ENCODE results near the gene YWHAG. TPM values are rescaled to one million over a fixed set of nuclear protein-coding genes. Genes with fewer than 3 reads are reported as not detected.
"Not testable (repeated sequence)": the region's sequence is repeated elsewhere in the genome, so short reads cannot be mapped to it uniquely, and the experiment has no call there.

Gene YWHAG
- total and polyA plus RNA-seq, 12 donors: 63.7 to 262 (median 205) TPM

DNA sequence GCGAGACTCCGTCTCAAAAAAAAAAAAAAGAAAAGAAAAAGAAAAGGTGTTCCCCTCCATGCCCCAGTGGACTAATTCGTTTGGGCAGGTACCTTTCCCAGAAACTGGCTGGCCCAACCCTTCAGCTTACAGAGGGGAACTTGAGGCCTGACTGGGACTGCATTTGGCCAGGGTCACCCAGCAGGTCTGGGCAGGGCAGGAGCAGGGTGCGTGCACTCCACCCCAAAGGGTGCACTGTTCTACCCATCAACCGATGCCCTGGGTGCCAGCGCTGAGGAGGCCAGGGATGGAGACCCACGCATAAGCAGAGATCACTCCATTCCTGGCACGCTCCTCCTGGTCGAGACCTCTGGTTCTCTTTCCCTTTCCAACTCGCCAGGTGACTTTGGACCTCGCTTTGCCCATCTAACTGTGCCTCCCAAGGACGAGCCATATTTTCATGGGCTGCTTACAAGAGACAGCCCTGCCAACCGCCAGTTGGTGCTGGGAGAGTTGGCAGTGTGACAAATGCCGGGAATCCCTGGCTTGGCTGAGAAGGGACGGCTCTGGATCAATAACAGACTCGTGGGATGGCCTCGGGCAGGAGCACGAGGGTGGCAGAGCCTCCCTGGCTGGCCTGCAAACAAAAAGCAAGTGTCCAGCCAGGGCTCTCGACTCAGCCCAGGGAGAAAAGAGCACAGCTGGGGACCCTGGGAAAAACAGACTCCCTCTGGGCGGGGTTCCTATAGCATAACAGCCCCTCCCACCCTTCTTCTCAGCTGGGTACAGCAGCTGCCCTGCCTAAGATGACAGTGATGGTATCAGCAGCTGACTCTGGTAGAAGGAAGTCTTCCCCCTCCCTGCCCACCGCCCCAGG is 48.5 kb downstream of the YWHAG start:
- TF ChIP-seq, protein P1, sequence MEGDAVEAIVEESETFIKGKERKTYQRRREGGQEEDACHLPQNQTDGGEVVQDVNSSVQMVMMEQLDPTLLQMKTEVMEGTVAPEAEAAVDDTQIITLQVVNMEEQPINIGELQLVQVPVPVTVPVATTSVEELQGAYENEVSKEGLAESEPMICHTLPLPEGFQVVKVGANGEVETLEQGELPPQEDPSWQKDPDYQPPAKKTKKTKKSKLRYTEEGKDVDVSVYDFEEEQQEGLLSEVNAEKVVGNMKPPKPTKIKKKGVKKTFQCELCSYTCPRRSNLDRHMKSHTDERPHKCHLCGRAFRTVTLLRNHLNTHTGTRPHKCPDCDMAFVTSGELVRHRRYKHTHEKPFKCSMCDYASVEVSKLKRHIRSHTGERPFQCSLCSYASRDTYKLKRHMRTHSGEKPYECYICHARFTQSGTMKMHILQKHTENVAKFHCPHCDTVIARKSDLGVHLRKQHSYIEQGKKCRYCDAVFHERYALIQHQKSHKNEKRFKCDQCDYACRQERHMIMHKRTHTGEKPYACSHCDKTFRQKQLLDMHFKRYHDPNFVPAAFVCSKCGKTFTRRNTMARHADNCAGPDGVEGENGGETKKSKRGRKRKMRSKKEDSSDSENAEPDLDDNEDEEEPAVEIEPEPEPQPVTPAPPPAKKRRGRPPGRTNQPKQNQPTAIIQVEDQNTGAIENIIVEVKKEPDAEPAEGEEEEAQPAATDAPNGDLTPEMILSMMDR (IDR thresholded peaks at IDR 0.05): no peak
- WGBS, 2 donors: 55 to 62% methylated on average over 21 of the region's 21 CpGs
- H3K4me1 ChIP-seq: peaks cover 6 to 44% (median 25%) of the 10 kb centered on the region in 9 donors

DNA sequence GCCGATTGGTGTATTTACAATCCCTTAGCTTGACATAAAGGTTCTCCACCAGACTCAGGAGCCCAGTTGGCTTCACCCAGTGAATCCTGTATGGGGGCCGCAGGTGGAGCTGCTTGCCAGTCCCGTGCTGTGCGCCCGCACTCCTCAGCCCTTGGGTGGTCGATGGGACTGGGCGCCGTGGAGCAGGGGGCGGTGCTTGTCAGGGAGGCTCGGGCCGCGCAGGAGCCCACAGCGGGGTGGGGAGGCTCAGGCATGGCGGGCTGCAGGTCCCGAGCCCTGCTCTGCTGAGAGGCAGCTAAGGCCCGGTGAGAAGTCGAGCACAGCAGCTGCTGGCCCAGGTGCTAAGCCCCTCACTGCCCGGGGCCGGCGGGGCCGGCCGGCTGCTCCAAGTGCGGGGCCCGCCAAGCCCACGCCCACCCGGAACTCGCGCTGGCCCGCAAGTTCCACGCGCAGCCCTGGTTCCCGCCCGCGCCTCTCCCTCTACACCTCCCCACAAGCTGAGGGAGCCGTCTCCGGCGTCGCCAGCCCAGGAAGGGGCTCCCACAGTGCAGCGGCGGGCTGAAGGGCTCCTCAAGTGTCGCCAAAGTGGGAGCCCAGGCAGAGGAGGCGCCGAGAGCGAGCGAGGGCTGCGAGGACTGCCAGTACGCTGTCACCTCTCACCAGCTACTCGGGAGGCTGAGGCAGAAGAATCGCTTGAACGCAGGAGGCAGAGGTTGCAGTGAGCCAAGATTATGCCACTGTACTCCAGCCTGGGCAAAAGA is 49.3 kb downstream of the YWHAG start:
- not testable (repeated sequence) for H3K4me3 ChIP-seq, H3K9me3 ChIP-seq, ATAC-seq, DNase-seq, H3K27me3 ChIP-seq, H3K36me3 ChIP-seq
- Histone ChIP-seq H3K4me1 (peaks cover 10 to 51% (median 33%) of the 10 kb centered on the region in 9 donors), H3K27ac (peak overlapping the region in 1 of 10 donors; percentile 67)
- intact Hi-C loops (cut with DNase I): loop anchor here in 4 of 10 donors (2.0 to 10.0 kb wide), 3 partner anchors 132 to 135 kb away; no protein-coding TSS in a partner anchor
- 95 to 97% methylated on average over 50 of the region's 50 CpGs for WGBS, 2 donors

More for the DNA sequence above, 48.5 kb downstream of the YWHAG start:
- Histone ChIP-seq H3K4me3 (no peak overlapping the region), H3K9me3 (no peaks in the 10 kb centered on the region), H3K36me3 (no peaks in the 10 kb centered on the region), H3K27ac (peak overlapping the region in 6 of 10 donors; percentile 14 to 67 (median 40)), H3K27me3 (no peaks in the 10 kb centered on the region)
- no peak for DNase-seq
- intact Hi-C loops (cut with DNase I): loop anchor here in 4 of 10 donors (2.0 to 10.0 kb wide), 3 partner anchors 133 to 136 kb away; no protein-coding TSS in a partner anchor
- ATAC-seq: no peak

DNA sequence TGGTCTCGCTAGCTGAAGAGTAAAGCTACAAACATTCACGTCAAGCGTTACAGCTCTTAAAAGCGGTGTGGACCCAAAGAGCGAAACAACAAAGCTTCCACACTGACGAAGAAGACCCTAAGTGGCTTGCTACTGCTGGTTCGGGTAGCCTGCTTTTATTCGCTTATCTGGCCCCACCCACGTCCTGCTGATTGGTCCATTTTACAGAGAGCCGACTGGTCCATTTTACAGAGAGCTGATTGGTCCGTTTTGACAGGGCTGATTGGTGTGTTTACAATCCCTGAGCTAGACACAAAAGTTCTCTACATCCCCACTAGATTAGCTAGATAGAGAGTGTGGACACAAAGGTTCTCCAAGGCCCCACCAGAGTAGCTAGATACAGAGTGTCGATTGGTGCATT is 49.9 kb downstream of the YWHAG start:
- 94 to 96% methylated on average over 12 of the region's 12 CpGs for WGBS, 2 donors
- H3K4me1 ChIP-seq: peaks cover 14 to 52% (median 39%) of the 10 kb centered on the region in 9 donors
- H3K9me3 ChIP-seq; H3K27me3 ChIP-seq; ATAC-seq; H3K27ac ChIP-seq; DNase-seq; H3K4me3 ChIP-seq; intact Hi-C loops (cut with DNase I): not testable (repeated sequence)
- H3K36me3 ChIP-seq: peaks cover 0 to 12% (median 7%) of the 10 kb centered on the region in 9 donors

DNA sequence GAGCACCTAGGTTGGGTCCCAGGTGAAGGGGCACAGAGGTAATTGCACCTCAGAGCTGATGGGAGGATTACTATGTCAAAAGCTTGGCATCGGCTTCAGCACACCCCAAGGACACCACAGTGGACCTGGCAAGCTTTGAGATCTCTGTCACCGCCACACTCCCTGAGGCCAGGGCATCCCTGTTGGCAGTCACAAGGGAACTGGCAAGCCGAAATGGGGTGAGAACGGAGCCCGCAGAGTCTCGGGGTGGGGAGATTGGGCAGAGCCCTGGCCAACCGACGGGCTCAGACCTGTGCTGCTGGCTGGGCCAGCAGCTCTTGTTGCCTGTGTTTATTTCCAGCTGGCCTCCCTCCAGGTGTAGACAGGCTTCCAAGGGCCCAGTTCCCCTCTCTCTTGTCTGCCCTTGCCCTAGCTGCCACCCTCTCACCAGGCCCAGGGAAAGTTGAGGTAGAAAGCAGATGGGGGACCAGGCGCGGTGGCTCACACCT is 53.9 kb downstream of the YWHAG start:
- peaks cover 0 to 14% (median 9%) of the 10 kb centered on the region in 9 donors for H3K36me3 ChIP-seq
- peaks cover 10 to 50% (median 35%) of the 10 kb centered on the region in 9 donors for H3K4me1 ChIP-seq

More for the DNA sequence above, 53.9 kb downstream of the YWHAG start:
- H3K9me3 ChIP-seq: no peaks in the 10 kb centered on the region
- H3K4me3 ChIP-seq: peak overlapping the region in 5 of 10 donors; percentile 94 to 100 (median 99)
- H3K27ac ChIP-seq: peak overlapping the region; percentile 93 to 100 (median 100)
- WGBS, 2 donors: 40 to 44% methylated on average over 10 of the region's 10 CpGs
- peaks cover 0 to 7% (median 0%) of the 10 kb centered on the region in 7 donors for H3K27me3 ChIP-seq
- intact Hi-C loops (cut with DNase I): no loop called here
- ATAC-seq: peak; percentile 19 to 75 (median 45)
- TF ChIP-seq, protein P1 (IDR thresholded peaks at IDR 0.05): no peak
- peak; percentile 78 to 86 for DNase-seq
